BJ (cell line): Measurements from ENCODE around the gene LAMA5. TPM values are rescaled to one million over a fixed set of nuclear protein-coding genes. Genes with fewer than 3 reads are reported as not detected.

Source experiments
- CTCF ChIA-PET: fragments of 350-600 bp; formaldehyde crosslinking; extraction: SDS; loops from one replicate; lab custom pipeline; 2021; ENCODE audit warnings: antibody characterized with exemption, inconsistent platforms; lab: Yijun Ruan, JAX
- POLR2A ChIA-PET: fragments of 300-600 bp; sonication (Branson Sonifier 250); formaldehyde crosslinking; extraction: SDS; loops from one replicate; lab custom pipeline; 2021; ENCODE audit warnings: antibody characterized with exemption; lab: Charles Lee
- DNase-seq: peaks from one replicate; pipeline ENCODE4 v3.0.0-alpha.2; 2011; ENCODE audit warnings: low read depth
- H3K27me3 ChIP-seq: 2 replicates; pipeline ENCODE4 v1.6.0; 2011; ENCODE audit warnings: low read length; ENCODE audit not compliant: control insufficient read depth, insufficient read depth
- H3K36me3 ChIP-seq: 2 replicates; pipeline ENCODE4 v1.5.1; 2011; ENCODE audit warnings: low read length; ENCODE audit not compliant: control insufficient read depth, insufficient read depth
- H3K4me3 ChIP-seq: 2 replicates; pipeline ENCODE4 v1.5.1; 2011; ENCODE audit warnings: low read depth, mild to moderate bottlenecking, control low read depth, low read length
- CTCF ChIP-seq: IDR thresholded peaks from 2 replicates; pipeline ENCODE4 v1.5.1; 2011; ENCODE audit warnings: low read depth, mild to moderate bottlenecking, control low read depth, inconsistent platforms, low read length, moderate library complexity; ENCODE audit not compliant: insufficient read depth
- polyA plus RNA-seq: library from polyadenylated mRNA; depleted of rRNA; stranded (reverse); fragments of >200 nt; gene quantifications from 2 replicates; pipeline ENCODE4 v1.2.3, GENCODE V29; 2011; rRNA removed

Gene LAMA5
- polyA plus RNA-seq, 1 experiment, result 1.1 TPM

GRCh38 chr20:62263396-62263795, 103.7 kb downstream of the LAMA5 start:
- ChIA-PET POLR2A (no interaction called here), CTCF (no interaction called here)
- TF ChIP-seq CTCF, result no peak
- Histone ChIP-seq H3K27me3 (no peaks in the 10 kb centered on the region), H3K36me3 (peaks cover 33% of the 10 kb centered on the region), H3K4me3 (no peak overlapping the region)
- no peak for DNase-seq

GRCh38 chr20:62262064-62262463, 105.0 kb downstream of the LAMA5 start:
- CTCF ChIA-PET, result no interaction called here
- no peak for DNase-seq
- peaks cover 36% of the 10 kb centered on the region for H3K36me3 ChIP-seq

DNA sequence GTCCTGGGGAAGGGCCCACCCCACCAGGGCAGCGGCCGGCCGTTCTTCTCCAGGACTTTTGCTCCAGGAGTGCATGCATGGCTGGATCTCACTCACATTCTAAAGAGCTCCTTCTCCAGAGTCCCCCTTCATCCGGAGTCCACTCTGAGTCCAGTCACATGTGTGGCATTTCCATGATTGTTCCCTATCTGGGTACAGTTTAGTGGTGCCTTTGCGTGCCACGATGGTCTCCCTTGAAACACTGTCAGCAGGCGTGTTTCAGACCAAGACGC, 107.9 kb downstream of the LAMA5 start:
- POLR2A ChIA-PET, result no interaction called here
- TF ChIP-seq CTCF, result no peak
- DNase-seq, result no peak
- CTCF ChIA-PET, result interaction anchor here (1.4 kb wide), 1 partner anchor 9 kb away, joined by 4 read pairs; no protein-coding TSS in a partner anchor
- Histone ChIP-seq H3K4me3 (no peak overlapping the region), H3K36me3 (peaks cover 34% of the 10 kb centered on the region), H3K27me3 (no peaks in the 10 kb centered on the region)

More at GRCh38 chr20:62262064-62262463, 105.0 kb downstream of the LAMA5 start:
- POLR2A ChIA-PET, result no interaction called here
- H3K27me3 ChIP-seq, result no peaks in the 10 kb centered on the region
- TF ChIP-seq CTCF, result no peak
- H3K4me3 ChIP-seq, result no peak overlapping the region

Other genes with a start within 250 kb of the LAMA5 start
- gene LSM14B, start 244.8 kb downstream of the LAMA5 start, polyA plus RNA-seq, result 23.5 and 48.2 TPM in 2 replicates
- 319 and 478 TPM in 2 replicates for gene PSMA7, start 223.9 kb downstream of the LAMA5 start, polyA plus RNA-seq
- 5.4 and 6.7 TPM in 2 replicates for gene SS18L1, start 223.5 kb downstream of the LAMA5 start, polyA plus RNA-seq
- 17.6 and 19.3 TPM in 2 replicates for gene MTG2, start 184.3 kb downstream of the LAMA5 start, polyA plus RNA-seq
- not detected in 2 replicates for gene HRH3, start 147.0 kb downstream of the LAMA5 start, polyA plus RNA-seq
- gene OSBPL2, start 128.8 kb downstream of the LAMA5 start, polyA plus RNA-seq, result 15.9 and 20.5 TPM in 2 replicates
- 81.5 and 115 TPM in 2 replicates for gene ADRM1, start 64.3 kb downstream of the LAMA5 start, polyA plus RNA-seq
- 3,553 and 3,818 TPM in 2 replicates for gene RPS21, start 19.8 kb upstream of the LAMA5 start, polyA plus RNA-seq
- 3.6 and 4.8 TPM in 2 replicates for gene CABLES2, start 40.0 kb upstream of the LAMA5 start, polyA plus RNA-seq
- gene RBBP8NL, start 60.2 kb upstream of the LAMA5 start, polyA plus RNA-seq, result not detected in 2 replicates
- gene GATA5, start 108.7 kb upstream of the LAMA5 start, polyA plus RNA-seq, result not detected in 2 replicates